ENCODE measurements around the gene ICA1L.
A peak's percentile ranks its signal among the peaks of the same experiment; 100 is the strongest.

Gene ICA1L

DNA sequence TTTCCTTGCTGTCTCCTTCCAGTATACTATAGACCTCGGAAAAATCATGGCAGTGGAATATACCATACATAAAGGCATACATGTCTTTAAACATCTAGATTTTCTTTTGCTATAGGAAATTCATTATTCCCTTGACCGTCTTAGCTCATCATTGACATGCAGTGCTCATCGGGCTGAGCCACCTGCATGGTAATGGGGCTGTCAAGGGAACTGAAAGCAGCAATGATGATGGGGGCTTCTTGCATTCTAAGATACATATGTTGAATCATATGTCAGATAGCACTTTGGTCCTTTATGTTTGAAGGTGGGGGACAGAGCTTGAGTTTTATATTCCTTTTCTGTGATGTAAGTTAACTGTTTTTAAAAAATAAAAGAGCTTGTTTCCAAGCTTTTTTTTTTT is 106.6 kb downstream of the ICA1L start:
- TF ChIP-seq CTCF (conservative IDR thresholded peaks at IDR 0.05; ENCODE audit: low read depth, low read length), result no peak
- DNase-seq (ENCODE audit: low read depth), result no peak
- no peak overlapping the region for H3K4me3 ChIP-seq (ENCODE audit: low read depth, low read length)

DNA sequence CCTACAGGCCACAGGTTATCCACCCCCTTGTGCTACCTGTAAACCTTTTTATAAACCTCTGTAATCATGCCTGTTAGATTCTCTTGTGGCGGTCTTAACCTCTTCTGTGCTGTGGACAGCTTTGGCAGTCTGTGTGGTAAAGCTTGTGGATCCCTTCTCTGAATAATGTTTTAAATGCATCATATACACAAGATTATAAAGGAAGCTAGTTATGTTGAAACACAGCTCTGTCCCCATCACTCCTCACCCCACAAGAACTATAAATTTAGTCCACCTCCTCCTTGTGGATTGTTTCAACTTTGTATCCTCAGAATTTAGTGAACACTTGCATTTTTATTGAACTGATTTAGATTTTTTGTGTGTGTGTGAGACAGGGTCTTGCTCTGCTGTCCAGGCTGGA is 107.7 kb downstream of the ICA1L start:
- TF ChIP-seq CTCF (conservative IDR thresholded peaks at IDR 0.05; ENCODE audit: low read depth, low read length), result no peak
- no peak for DNase-seq (ENCODE audit: low read depth)
- no peak overlapping the region for H3K4me3 ChIP-seq (ENCODE audit: low read depth, low read length)

DNA sequence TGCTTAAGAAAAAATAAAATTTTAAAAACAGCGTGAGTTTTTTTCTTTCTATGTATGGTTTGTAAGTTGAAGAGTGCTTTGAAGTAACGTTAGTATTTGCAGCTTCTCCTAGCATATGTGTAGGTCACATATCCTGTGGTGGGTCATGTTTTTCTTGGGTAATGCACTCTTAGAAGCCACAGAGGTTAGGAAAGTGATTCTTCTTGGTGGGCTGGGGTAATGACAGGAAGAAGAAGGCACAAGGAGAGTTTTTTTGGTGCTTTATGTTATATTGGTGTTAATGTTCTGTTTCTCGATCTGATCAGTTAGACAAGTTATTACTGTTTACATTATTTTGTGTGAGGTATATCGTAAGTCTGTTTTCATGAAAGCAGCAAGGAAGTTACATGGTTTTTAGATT is 109.0 kb downstream of the ICA1L start:
- H3K4me3 ChIP-seq (ENCODE audit: low read depth, low read length), result no peak overlapping the region
- DNase-seq (ENCODE audit: low read depth), result peak; percentile 62
- no peak for TF ChIP-seq CTCF (conservative IDR thresholded peaks at IDR 0.05; ENCODE audit: low read depth, low read length)

DNA sequence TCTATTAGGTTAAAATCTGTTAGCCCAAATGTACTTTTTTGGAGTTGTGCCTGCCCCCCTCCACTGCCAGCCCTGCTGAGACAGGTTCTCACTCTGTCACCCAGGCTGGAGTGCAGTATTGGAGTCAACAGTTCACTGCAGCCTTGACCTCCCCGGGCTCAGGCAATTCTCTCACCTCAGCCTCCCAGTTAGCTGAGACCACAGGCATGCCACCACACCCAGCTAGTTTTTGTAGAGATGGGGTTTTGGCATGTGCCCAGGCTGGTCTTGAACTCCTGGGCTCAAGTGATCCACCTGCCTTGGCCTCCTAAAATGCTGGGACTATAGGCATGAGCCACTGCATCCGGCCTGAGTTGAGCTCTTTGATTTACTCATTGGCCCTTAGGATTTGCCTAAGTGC is 110.7 kb downstream of the ICA1L start:
- DNase-seq (ENCODE audit: low read depth), result no peak
- TF ChIP-seq CTCF (conservative IDR thresholded peaks at IDR 0.05; ENCODE audit: low read depth, low read length), result no peak
- H3K4me3 ChIP-seq (ENCODE audit: low read depth, low read length), result no peak overlapping the region

DNA sequence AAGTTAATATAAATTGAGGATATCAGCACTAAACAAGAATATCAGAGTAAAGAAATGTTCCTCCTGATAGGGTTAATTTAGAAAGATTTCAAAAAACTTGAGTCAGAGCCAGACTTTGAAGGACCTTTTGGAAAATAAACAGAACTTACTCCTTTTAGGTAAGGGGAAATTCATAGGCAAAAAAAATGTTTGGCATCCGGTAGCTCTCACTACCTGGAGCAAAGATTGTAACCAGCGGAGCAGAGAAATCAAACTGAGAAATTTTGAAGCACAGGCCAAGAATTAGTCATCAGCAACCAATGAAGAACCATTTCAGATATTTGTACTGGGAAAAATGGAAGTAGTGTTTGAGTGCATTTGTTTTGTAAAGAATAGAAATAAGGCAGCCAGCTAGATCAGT is 113.0 kb downstream of the ICA1L start:
- H3K4me3 ChIP-seq (ENCODE audit: low read depth, low read length), result no peak overlapping the region
- no peak for TF ChIP-seq CTCF (conservative IDR thresholded peaks at IDR 0.05; ENCODE audit: low read depth, low read length)
- DNase-seq (ENCODE audit: low read depth), result peak; percentile 21

- DNase-seq (ENCODE audit: low read depth), result no peak
- no peak for TF ChIP-seq CTCF (conservative IDR thresholded peaks at IDR 0.05; ENCODE audit: low read depth, low read length)
- no peak overlapping the region for H3K4me3 ChIP-seq (ENCODE audit: low read depth, low read length)
These were observed 113.4 kb downstream of the ICA1L start for GRCh38 chr2:202758128-202758527.

DNA sequence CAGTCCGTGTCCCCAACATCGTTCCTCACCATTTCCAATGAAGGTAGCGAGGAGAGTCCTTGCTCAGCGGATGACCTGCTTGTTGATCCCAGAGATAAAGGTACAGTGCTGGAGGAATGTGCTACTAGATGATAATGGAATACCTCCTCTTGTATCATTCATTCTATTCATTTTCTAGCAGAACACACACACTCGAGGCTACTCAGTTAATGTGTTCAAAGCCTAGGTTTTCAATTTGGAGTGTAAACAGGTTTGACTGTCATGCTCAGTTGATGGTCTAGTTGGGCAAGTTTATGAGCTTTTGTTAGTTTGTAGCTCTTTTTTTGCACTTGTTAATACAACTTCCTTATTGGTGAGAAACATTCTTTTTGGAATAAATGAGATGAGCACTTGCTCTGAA is 114.2 kb downstream of the ICA1L start:
- no peak for TF ChIP-seq CTCF (conservative IDR thresholded peaks at IDR 0.05; ENCODE audit: low read depth, low read length)
- no peak overlapping the region for H3K4me3 ChIP-seq (ENCODE audit: low read depth, low read length)
- DNase-seq (ENCODE audit: low read depth), result no peak
